Measurements from ENCODE around the gene KIAA0513. TPM values are rescaled to one million over a fixed set of nuclear protein-coding genes. Genes with fewer than 3 reads are reported as not detected.
"Not testable (repeated sequence)": the region's sequence is repeated elsewhere in the genome, so short reads cannot be mapped to it uniquely, and the experiment has no call there.

The KIAA0513 gene
- total RNA-seq, 2 experiments from 2014 or later = 15.7 to 15.9 TPM

DNA sequence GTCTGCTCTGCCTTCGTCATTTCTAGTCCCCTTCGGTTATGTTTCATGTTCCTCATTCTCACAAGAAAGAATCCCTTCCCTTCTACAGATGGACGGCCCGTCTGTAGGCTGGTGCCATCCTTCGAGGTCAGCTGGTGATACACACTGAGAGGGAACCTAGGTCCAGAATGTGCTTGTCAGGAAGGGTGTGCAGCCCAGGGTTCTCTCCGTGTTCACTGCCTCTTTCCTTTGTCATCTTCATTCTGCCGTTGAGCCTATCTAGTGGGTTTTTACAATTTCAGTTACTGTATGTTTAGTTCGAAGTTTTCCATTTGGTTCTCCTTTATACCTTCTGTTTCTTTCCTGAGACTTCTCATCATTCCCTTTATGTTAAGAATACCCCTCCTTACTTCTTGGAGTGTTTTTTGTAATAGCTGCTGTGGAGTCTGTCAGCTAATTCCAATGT is 18.9 kb downstream of the KIAA0513 start:
- peaks cover 3% of the 10 kb centered on the region for H3K36me3 Mint-ChIP-seq
- POLR2A ChIA-PET = interaction anchor here (1.0 kb wide), 1 partner anchor 9 kb away, joined by 4 read pairs; no protein-coding TSS in a partner anchor
- H3K27ac Mint-ChIP-seq = no peak overlapping the region
- CTCF ChIA-PET = interaction anchor here (1.6 kb wide), 1 partner anchor 16 kb away, joined by 6 read pairs; no protein-coding TSS in a partner anchor
- peaks cover 8% of the 10 kb centered on the region for H3K4me1 Mint-ChIP-seq (ENCODE audit: low read depth)
- intact Hi-C loops (cut with micrococcal nuclease) = no loop called here
- H3K9me3 Mint-ChIP-seq = no peaks in the 10 kb centered on the region
- DNase-seq = no peak
- no peak overlapping the region for H3K4me3 Mint-ChIP-seq
- H3K27me3 Mint-ChIP-seq = no peaks in the 10 kb centered on the region

DNA sequence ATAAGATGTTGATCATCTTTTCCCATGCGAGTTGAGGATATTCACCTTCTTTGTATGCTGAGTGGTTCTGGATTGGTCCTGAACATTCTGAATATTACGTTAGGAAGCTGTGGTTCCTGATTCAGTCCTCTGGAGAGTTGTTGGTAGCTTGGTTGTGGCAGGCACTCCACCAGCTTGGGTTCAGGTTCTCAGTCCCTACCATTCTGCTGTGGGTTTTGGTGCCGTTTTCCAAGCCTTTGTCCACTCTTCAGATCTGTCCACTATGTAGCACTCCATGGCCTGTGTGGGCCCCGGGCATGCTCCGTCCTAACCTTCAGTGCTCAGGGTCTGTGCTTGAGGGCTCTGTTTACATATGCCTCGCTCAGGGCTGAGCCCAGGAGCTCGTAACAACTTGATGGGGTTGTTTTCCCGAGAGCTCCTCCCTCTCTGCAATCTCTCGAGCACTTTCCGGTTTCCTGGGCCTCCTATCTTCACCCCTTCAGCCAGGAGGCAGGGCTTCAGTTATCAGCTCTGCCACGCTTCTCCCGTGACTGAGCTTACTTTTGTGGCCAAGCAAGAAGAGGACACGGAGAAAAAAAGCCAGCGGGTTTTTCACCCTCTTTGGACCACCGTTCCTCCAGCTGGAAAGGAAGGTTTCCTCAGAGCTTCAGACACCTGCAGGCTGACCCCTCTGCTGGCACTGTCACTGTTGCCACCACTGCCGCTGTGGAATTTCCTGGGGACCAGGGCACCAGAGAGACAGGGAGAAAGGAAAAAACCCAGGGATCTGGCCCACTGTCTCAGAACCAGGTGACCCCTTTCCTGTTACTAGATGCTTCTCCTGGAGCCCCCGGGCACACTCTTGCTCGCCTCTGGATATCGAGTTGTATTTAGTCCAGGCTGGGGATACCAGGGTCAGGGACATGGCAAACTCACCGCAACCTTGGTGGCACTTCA is 19.6 kb downstream of the KIAA0513 start:
- Mint-ChIP-seq H3K4me3 (no peak overlapping the region), H3K4me1 (ENCODE audit: low read depth) (peaks cover 8% of the 10 kb centered on the region), H3K27ac (no peak overlapping the region), H3K27me3 (no peaks in the 10 kb centered on the region), H3K9me3 (no peaks in the 10 kb centered on the region), H3K36me3 (peaks cover 3% of the 10 kb centered on the region)
- POLR2A ChIA-PET = interaction anchor here (1.0 kb wide), 1 partner anchor 9 kb away, joined by 4 read pairs; no protein-coding TSS in a partner anchor
- DNase-seq = peak; percentile 14
- CTCF ChIA-PET = interaction anchor here (1.1 to 1.6 kb wide), 2 partner anchors 17 to 40 kb away, joined by 3 to 6 read pairs; no protein-coding TSS in a partner anchor
- intact Hi-C loops (cut with micrococcal nuclease) = no loop called here

DNA sequence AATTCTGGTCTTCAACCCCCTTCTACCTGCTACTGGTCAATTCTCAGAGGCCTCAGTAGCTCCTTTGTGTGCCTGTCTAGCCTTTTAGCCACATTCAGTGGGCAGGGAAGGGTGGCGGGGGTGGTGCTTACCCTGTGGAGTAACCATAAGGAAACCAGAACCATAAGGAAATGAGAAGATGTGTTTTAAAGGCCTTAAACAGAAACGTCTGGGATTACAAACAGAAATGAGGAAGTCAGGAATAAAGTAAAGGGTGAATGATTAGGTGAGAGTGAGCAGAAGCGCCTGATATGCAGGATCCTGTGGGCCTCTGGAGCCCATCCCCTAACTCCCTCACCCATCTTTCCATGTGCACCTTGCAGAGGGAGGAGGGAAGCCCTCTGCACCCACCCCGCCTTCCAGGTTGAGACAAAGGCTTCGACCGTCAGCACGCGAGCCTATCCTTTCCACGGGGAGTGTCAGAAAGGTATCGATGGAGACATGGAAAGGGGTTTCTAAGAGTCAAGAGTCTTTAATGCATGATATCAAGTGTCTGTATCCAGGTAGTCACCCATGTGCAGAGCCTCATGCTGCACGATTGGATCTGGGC is 20.4 kb downstream of the KIAA0513 start:
- H3K36me3 Mint-ChIP-seq = peaks cover 3% of the 10 kb centered on the region
- no peaks in the 10 kb centered on the region for H3K9me3 Mint-ChIP-seq
- ChIA-PET POLR2A (no interaction called here), CTCF (interaction anchor here (1.1 kb wide), 1 partner anchor 39 kb away, joined by 3 read pairs; no protein-coding TSS in a partner anchor)
- no peak overlapping the region for H3K27ac Mint-ChIP-seq
- DNase-seq = no peak
- H3K27me3 Mint-ChIP-seq = no peaks in the 10 kb centered on the region
- peaks cover 8% of the 10 kb centered on the region for H3K4me1 Mint-ChIP-seq (ENCODE audit: low read depth)
- intact Hi-C loops (cut with micrococcal nuclease) = no loop called here
- no peak overlapping the region for H3K4me3 Mint-ChIP-seq

DNA sequence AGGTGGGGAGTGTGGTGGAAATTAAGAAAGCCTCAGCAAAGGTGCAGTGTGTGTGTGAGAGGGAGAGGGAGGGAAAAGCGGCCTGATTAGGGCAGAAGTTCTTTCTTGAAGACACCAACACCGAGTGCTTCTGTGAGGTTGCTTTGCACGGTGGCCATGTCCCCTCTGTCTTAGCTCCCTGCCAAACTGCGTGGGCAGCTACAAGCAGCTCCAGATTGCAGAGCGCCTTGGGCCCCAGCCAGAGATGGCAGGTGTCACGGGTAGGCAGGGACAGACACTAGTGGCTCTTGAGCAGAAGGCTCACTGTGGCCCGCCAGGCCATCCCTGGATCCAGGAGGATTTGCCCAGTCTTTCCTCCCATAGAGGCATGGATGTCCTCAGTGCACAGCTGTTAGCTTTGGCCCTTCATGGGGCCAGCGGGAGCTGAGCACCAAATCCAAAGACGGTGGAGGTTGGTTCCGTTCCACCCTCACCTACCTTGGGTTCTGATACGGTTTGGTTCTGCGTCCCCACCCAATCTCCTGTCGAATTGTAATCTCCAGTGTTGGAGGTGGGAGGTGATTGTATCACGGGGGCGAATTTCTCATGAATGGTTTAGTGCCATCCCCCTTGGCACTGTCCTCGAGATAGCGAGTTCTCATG is 21.4 kb downstream of the KIAA0513 start:
- POLR2A ChIA-PET = no interaction called here
- DNase-seq = no peak
- Mint-ChIP-seq H3K9me3 (no peaks in the 10 kb centered on the region), H3K4me1 (ENCODE audit: low read depth) (peaks cover 8% of the 10 kb centered on the region), H3K27ac (no peak overlapping the region), H3K27me3 (no peaks in the 10 kb centered on the region), H3K4me3 (no peak overlapping the region), H3K36me3 (peaks cover 3% of the 10 kb centered on the region)
- intact Hi-C loops (cut with micrococcal nuclease) = no loop called here
- CTCF ChIA-PET = no interaction called here

DNA sequence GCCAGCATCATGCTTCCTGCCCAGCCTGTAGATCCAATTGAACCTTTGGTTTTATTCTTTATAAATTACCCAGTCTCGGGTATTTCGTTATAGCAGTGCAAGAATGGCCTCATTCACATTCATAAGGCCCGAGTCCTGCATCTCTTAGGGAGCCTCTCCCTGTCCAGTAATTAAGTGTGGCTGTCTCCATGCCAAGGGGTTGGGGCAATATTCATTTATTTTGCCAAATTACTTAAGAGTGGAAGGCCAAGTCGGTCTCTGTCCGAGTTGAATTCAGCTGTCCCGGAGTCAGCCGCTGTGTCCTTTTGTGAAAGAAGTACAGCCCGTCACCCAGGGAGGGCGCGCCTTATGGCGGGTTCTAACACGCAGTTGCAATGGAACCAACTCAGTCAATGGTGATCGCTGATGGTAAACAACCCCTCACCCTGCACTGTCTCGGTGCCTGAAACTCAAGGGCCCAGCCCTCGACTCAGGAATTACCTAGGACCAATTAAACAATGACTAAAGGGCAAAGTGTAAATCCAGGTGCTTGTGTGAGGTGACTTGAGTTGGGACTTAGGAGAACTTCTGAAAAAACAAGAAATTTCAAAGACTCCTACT is 22.2 kb downstream of the KIAA0513 start:
- Mint-ChIP-seq H3K36me3 (peaks cover 3% of the 10 kb centered on the region), H3K4me1 (ENCODE audit: low read depth) (peaks cover 12% of the 10 kb centered on the region), H3K27ac (no peak overlapping the region), H3K4me3 (no peak overlapping the region), H3K9me3 (no peaks in the 10 kb centered on the region), H3K27me3 (no peaks in the 10 kb centered on the region)
- ChIA-PET POLR2A (no interaction called here), CTCF (no interaction called here)
- DNase-seq = no peak
- intact Hi-C loops (cut with micrococcal nuclease) = no loop called here

DNA sequence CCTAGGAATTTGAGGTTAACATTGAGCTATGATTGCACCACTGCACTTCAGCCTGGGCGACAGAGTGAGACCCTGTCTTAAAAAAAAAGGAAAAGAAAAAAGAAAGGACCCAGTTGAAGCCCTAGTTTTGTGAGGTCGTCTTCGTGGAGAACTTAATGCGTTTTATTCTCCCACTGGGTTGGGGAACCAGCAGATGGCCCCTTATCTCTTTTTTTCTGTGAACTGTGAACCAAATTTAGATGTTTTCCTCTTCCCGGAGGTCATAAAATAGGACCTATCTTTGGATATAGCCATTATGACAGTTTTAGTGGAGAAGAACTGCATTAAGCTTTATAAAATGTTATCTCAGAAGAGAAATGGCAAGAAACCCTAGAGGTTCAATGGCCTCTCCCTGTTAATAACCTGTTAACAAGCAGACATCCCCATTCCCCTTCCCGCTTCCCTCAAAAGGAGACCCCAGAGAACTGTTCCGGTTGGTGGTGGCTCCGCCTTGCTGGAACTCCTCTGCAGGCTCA is 23.5 kb downstream of the KIAA0513 start:
- no peak for DNase-seq
- Mint-ChIP-seq H3K4me1 (ENCODE audit: low read depth) (peaks cover 25% of the 10 kb centered on the region), H3K36me3 (peaks cover under 1% of the 10 kb centered on the region), H3K27me3 (no peaks in the 10 kb centered on the region), H3K27ac (no peak overlapping the region), H3K9me3 (no peaks in the 10 kb centered on the region), H3K4me3 (no peak overlapping the region)
- intact Hi-C loops (cut with micrococcal nuclease) = no loop called here
- POLR2A ChIA-PET = no interaction called here
- CTCF ChIA-PET = no interaction called here

DNA sequence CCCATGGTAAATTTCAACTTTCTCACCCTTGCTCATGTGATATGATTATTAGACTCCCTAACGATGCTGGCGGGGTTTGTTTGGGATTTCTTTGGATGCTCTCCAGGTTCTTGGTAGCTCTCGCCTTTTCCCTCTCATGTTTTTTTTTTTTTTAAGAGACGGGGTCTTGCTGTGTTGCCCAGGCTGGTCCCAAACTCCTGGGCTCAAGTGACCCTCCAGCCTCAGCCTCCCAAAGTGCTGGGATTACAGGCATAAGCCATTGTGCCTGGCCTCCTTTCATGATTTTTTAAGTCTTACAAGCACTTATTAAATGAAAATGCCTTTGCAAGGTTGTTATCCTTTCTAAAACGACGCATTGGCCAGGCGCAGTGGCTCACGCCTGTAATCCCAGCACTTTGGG is 24.1 kb downstream of the KIAA0513 start:
- Mint-ChIP-seq H3K27me3 (no peaks in the 10 kb centered on the region), H3K36me3 (no peaks in the 10 kb centered on the region), H3K9me3 (no peaks in the 10 kb centered on the region), H3K4me1 (ENCODE audit: low read depth) (peaks cover 29% of the 10 kb centered on the region), H3K4me3 (no peak overlapping the region), H3K27ac (no peak overlapping the region)
- no peak for DNase-seq
- CTCF ChIA-PET = no interaction called here
- intact Hi-C loops (cut with micrococcal nuclease) = no loop called here
- POLR2A ChIA-PET = no interaction called here

DNA sequence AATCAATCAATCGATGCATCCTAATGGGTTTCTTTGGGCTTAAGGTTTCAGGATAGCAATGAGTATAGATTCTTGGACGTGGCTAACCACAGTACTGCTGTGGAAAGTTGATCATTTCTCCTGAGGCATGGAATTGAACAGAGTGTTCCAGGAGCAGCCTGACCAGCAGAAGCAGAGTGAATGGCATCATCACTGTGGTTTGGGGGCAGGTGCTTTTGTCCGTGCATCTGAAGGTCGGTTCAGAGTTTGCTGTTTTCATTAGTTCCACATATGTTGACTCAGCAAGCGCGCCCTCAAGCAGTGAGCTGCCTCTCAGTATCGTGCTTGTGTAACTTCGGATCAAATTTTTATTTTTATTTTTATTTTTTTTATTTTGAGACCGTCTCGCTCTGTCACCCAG is 24.9 kb downstream of the KIAA0513 start:
- Mint-ChIP-seq H3K27me3 (no peaks in the 10 kb centered on the region), H3K27ac (no peak overlapping the region), H3K9me3 (no peaks in the 10 kb centered on the region), H3K4me3 (no peak overlapping the region), H3K4me1 (ENCODE audit: low read depth) (peaks cover 32% of the 10 kb centered on the region), H3K36me3 (no peaks in the 10 kb centered on the region)
- ChIA-PET POLR2A (no interaction called here), CTCF (no interaction called here)
- no peak for DNase-seq
- intact Hi-C loops (cut with micrococcal nuclease) = no loop called here

DNA sequence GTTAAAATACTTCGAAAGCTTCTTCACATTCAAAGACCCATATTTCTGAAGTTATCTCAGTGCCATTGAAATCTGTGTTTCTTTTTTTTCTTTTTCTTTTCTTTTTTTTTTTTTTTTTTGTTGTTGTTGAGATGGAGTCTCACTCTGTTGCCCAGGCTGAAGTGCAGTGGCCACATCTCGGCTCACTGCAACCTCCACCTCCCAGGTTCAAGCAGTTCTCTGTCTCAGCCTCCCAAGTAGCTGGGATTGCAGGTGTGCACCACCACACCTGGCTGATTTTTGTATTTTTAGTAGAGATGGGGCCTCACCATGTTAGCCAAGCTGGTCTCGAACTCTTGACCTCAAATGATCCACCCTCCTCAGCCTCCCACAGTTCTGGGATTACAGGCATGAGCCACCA is 26.7 kb downstream of the KIAA0513 start:
- DNase-seq, H3K27me3 Mint-ChIP-seq, H3K9me3 Mint-ChIP-seq, H3K4me3 Mint-ChIP-seq, H3K36me3 Mint-ChIP-seq: not testable (repeated sequence)
- ChIA-PET POLR2A (interaction anchor here (0.7 to 2.3 kb wide), 3 partner anchors 43 to 505 kb away, joined by 4 to 6 read pairs (median 5); partner anchors contain the start of gene ZDHHC7), CTCF (interaction anchor here (0.7 to 2.3 kb wide), 2 partner anchors 32 to 33 kb away, joined by 3 to 18 read pairs; no protein-coding TSS in a partner anchor)
- intact Hi-C loops (cut with micrococcal nuclease) = loop anchor here (2.0 kb wide), 1 partner anchor 44 kb away; the partner anchor contains the start of gene ZDHHC7
- H3K4me1 Mint-ChIP-seq (ENCODE audit: low read depth) = peaks cover 39% of the 10 kb centered on the region
- peak overlapping the region; percentile 90 for H3K27ac Mint-ChIP-seq

DNA sequence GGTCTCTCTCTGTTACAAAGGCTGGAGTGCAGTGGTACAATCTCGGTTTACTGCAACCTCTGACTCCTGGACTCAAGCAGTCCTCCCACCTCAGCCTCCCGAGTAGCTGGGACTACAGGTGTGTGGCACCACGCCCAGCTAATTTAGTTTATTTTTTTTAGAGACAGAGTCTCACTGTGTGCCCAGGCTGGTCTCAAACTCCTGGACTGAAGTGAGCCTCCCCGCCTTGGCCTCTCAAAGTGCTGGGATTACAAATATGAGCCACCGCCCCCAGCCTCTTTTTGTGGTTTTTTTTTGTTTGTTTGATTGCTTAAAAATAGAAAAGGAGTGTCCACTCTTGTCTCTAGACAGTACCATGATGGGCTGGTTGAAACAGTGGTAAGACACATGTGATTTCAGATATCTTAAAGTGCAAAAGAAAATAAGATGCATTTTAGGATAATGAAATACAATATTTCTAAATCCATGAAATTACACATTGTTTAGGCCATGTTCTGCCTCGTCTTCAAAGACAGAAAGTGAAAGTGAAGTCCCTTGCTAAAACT is 27.4 kb downstream of the KIAA0513 start:
- H3K27ac Mint-ChIP-seq = peak overlapping the region; percentile 90
- peaks cover 1% of the 10 kb centered on the region for H3K36me3 Mint-ChIP-seq
- ChIA-PET CTCF (interaction anchor here (1.5 to 2.3 kb wide), 5 partner anchors 24 to 383 kb away, joined by 3 to 24 read pairs (median 7); partner anchors contain the start of genes KIAA0513 and ZDHHC7), POLR2A (interaction anchor here (0.7 to 2.3 kb wide), 8 partner anchors 8 to 506 kb away, joined by 3 to 12 read pairs (median 6); partner anchors contain the start of genes KIAA0513 and ZDHHC7)
- H3K4me1 Mint-ChIP-seq (ENCODE audit: low read depth) = peaks cover 39% of the 10 kb centered on the region
- intact Hi-C loops (cut with micrococcal nuclease) = loop anchor here (1.0 to 5.0 kb wide), 4 partner anchors 26 to 888 kb away; partner anchors contain the start of gene ZDHHC7
- H3K9me3 Mint-ChIP-seq = no peaks in the 10 kb centered on the region
- H3K27me3 Mint-ChIP-seq = no peaks in the 10 kb centered on the region
- peak overlapping the region; percentile 64 for H3K4me3 Mint-ChIP-seq
- DNase-seq = no peak
